ENCODE results near the gene SESN3. TPM values are rescaled to one million over a fixed set of nuclear protein-coding genes. Genes with fewer than 3 reads are reported as not detected.

SESN3 gene
- total RNA-seq, 1 experiment from 2014 or later, result 36.8 TPM

DNA sequence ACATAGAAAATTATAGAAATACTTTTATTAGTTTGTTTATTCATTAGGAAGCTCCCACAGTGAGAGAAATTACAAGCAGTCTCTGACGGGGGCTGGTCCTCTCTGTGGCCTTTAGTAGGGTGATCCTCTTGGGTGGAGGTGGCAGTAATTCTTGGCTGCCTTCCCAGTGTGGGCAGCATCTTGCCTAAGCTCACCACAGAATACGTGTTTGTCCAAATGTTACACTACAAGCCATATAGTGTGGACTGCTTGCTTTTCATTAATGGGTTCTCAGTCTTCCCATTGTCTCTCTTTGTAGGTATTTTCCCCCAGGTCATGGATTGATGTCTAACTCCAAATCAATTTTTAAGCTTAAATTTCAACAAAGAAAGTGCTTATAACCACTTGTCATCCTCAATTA, 98.0 kb downstream of the SESN3 start:
- WGBS (ENCODE audit: extremely low coverage, insufficient read length, low lambda C conversion rate), result no CpG with 5 or more reads among the region's 2 CpGs
- no peak overlapping the region for H3K27ac Mint-ChIP-seq

More for the DNA sequence above, 98.0 kb downstream of the SESN3 start:
- peaks cover 12% of the 10 kb centered on the region for H3K27me3 Mint-ChIP-seq (ENCODE audit: low read depth)
- no peaks in the 10 kb centered on the region for H4K20me1 ChIP-seq (ENCODE audit: control insufficient read depth, insufficient read depth, insufficient read length)
- no peaks in the 10 kb centered on the region for H3K4me1 ChIP-seq (ENCODE audit: insufficient read depth, low read length)
- H2BK5ac ChIP-seq (ENCODE audit: insufficient read length, low read length), result no peak overlapping the region
- no peak overlapping the region for H3K18ac ChIP-seq (ENCODE audit: insufficient read length, low read depth, low read length)
- no peak overlapping the region for H3T11ph ChIP-seq (ENCODE audit: low read length)
- no peak overlapping the region for H2BK20ac ChIP-seq (ENCODE audit: low read depth, low read length, poor library complexity, severe bottlenecking)
- no peaks in the 10 kb centered on the region for H3K9me3 ChIP-seq (ENCODE audit: control insufficient read depth, low read depth, low read length)
- no peaks in the 10 kb centered on the region for H3K79me2 ChIP-seq (ENCODE audit: insufficient read depth, low read length)
- H3K23me2 ChIP-seq (ENCODE audit: insufficient read length, low read depth, low read length, poor library complexity, severe bottlenecking), result no peaks in the 10 kb centered on the region
- H2BK120ac ChIP-seq (ENCODE audit: low read depth, low read length, poor library complexity, severe bottlenecking), result no peak overlapping the region
- H3K9ac ChIP-seq (ENCODE audit: extremely low read depth, insufficient read length, low read length), result no peak overlapping the region
- peaks cover 0 to 2% (median 0%) of the 10 kb centered on the region in 3 experiments; a peak in 1 of 7 replicates for H3K36me3 Mint-ChIP-seq (ENCODE audit: insufficient read depth in 1 of 3, low read depth in 3 of 3)
- no peak overlapping the region for H2AFZ ChIP-seq (ENCODE audit: low read length)
- TF ChIP-seq, protein P1, sequence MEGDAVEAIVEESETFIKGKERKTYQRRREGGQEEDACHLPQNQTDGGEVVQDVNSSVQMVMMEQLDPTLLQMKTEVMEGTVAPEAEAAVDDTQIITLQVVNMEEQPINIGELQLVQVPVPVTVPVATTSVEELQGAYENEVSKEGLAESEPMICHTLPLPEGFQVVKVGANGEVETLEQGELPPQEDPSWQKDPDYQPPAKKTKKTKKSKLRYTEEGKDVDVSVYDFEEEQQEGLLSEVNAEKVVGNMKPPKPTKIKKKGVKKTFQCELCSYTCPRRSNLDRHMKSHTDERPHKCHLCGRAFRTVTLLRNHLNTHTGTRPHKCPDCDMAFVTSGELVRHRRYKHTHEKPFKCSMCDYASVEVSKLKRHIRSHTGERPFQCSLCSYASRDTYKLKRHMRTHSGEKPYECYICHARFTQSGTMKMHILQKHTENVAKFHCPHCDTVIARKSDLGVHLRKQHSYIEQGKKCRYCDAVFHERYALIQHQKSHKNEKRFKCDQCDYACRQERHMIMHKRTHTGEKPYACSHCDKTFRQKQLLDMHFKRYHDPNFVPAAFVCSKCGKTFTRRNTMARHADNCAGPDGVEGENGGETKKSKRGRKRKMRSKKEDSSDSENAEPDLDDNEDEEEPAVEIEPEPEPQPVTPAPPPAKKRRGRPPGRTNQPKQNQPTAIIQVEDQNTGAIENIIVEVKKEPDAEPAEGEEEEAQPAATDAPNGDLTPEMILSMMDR (conservative IDR thresholded peaks at IDR 0.05), result no peak
- no peak overlapping the region for H4K91ac ChIP-seq (ENCODE audit: insufficient read length, low read depth, low read length)
- DNase-seq, result no peak
- no peak overlapping the region for H2BK12ac ChIP-seq (ENCODE audit: insufficient read length, low read depth, low read length)
- H3K23ac ChIP-seq (ENCODE audit: insufficient read length, low read depth, low read length), result no peak overlapping the region
- H3K4ac ChIP-seq (ENCODE audit: low read depth, low read length), result no peak overlapping the region
- no peak overlapping the region for H3K14ac ChIP-seq (ENCODE audit: insufficient read depth, low read length)
- no peak overlapping the region for H4K5ac ChIP-seq (ENCODE audit: insufficient read length, low read depth, low read length)
- H2BK15ac ChIP-seq (ENCODE audit: low read depth, low read length), result no peak overlapping the region
- no peak overlapping the region for H4K8ac ChIP-seq (replicated peaks; ENCODE audit: insufficient read length, low read depth, low read length)
- H3K79me1 ChIP-seq (ENCODE audit: insufficient read depth, low read depth, low read length, poor library complexity, severe bottlenecking), result no peaks in the 10 kb centered on the region
- H3K56ac ChIP-seq (ENCODE audit: insufficient read length, low read depth, low read length), result no peak overlapping the region
- no peaks in the 10 kb centered on the region for H3K27me3 ChIP-seq (ENCODE audit: insufficient read depth, low read length)
- no peaks in the 10 kb centered on the region; a peak in 1 of 5 replicates for H3K9me3 Mint-ChIP-seq
- H3K27ac ChIP-seq (ENCODE audit: insufficient read length, low read depth, low read length), result no peak overlapping the region
- H2AK5ac ChIP-seq (ENCODE audit: insufficient read length, low read length), result no peak overlapping the region
- H3K4me3 Mint-ChIP-seq, result no peak overlapping the region
- no peak overlapping the region for H3K4me2 ChIP-seq (ENCODE audit: insufficient read depth, insufficient read length, low read length)
- no peaks in the 10 kb centered on the region for H3K4me1 Mint-ChIP-seq

Measured in H9 (cell line).